HepG2 (cell line): Measurements from ENCODE around the gene XRCC1. TPM values are rescaled to one million over a fixed set of nuclear protein-coding genes. Genes with fewer than 3 reads are reported as not detected.

Source experiments
- AGO1 ChIP-seq: fragments of 200-400 bp; formaldehyde crosslinking; IDR thresholded peaks from 2 replicates; pipeline ENCODE4 v1.6.1; 2017; ENCODE audit warnings: mild to moderate bottlenecking, low read depth, low read length, moderate library complexity; ENCODE audit not compliant: poor library complexity, severe bottlenecking
- ATF5 ChIP-seq: sonication (generic); formaldehyde crosslinking; IDR thresholded peaks from 2 replicates; pipeline ENCODE4 v1.4.0; 2020; ENCODE audit warnings: mild to moderate bottlenecking, low read depth, missing genetic modification reagents
- HMGXB4 ChIP-seq, 2 experiments: sonication (generic) in 1 of 2; formaldehyde crosslinking in 1 of 2; IDR thresholded peaks; 2 replicates each; pipeline versions ENCODE4 v1.4.0 to v1.6.1; 2018 to 2020; ENCODE audit warnings: missing genetic modification reagents in 2 of 2, borderline replicate concordance in 1 of 2, low read depth in 1 of 2, mild to moderate bottlenecking in 1 of 2, missing biosample characterization in 1 of 2
- MED1 ChIP-seq: sonication (generic); formaldehyde crosslinking; IDR thresholded peaks from 2 replicates; pipeline ENCODE4 v1.4.0; 2020; ENCODE audit warnings: missing genetic modification reagents
- MLX ChIP-seq: IDR thresholded peaks from 2 replicates; pipeline ENCODE4 v1.6.1; 2016
- NFKBIZ ChIP-seq: IDR thresholded peaks from 2 replicates; pipeline ENCODE4 v1.6.1; 2018; ENCODE audit warnings: missing genetic modification reagents, missing compliant biosample characterization
- RXRB ChIP-seq: IDR thresholded peaks from 2 replicates; pipeline ENCODE4 v1.6.1; 2016; ENCODE audit warnings: borderline replicate concordance, missing genetic modification reagents, missing compliant biosample characterization
- SPEN ChIP-seq: sonication (generic); formaldehyde crosslinking; IDR thresholded peaks from 2 replicates; pipeline ENCODE4 v1.5.1; 2020; ENCODE audit warnings: low read depth, mild to moderate bottlenecking, missing genetic modification reagents
- SSRP1 ChIP-seq: IDR thresholded peaks from 2 replicates; pipeline ENCODE4 v1.6.1; 2016; ENCODE audit warnings: control low read depth
- TBX2 ChIP-seq: sonication (generic); formaldehyde crosslinking; IDR thresholded peaks from 2 replicates; pipeline ENCODE4 v1.5.0; 2020; ENCODE audit warnings: missing genetic modification reagents, mild to moderate bottlenecking, borderline replicate concordance
- TFAP4 ChIP-seq: sonication (generic); IDR thresholded peaks from 2 replicates; pipeline ENCODE4 v1.6.1; 2016; ENCODE audit warnings: low read depth, borderline replicate concordance
- ZBTB10 ChIP-seq: sonication (generic); formaldehyde crosslinking; IDR thresholded peaks from 2 replicates; pipeline ENCODE4 v1.4.0; 2020; ENCODE audit warnings: missing genetic modification reagents, borderline replicate concordance
- ZNF296 ChIP-seq: sonication (generic); formaldehyde crosslinking; conservative IDR thresholded peaks from 2 replicates; pipeline ENCODE4 v1.5.0; 2020; ENCODE audit warnings: mild to moderate bottlenecking, missing genetic modification reagents
- ZNF33A ChIP-seq: sonication (generic); formaldehyde crosslinking; IDR thresholded peaks from 2 replicates; pipeline ENCODE4 v1.5.1; 2020; ENCODE audit warnings: missing genetic modification reagents, mild to moderate bottlenecking, moderate library complexity, borderline replicate concordance
- ZNF580 ChIP-seq: IDR thresholded peaks from 2 replicates; pipeline ENCODE4 v1.6.1; 2016; ENCODE audit warnings: low read depth, borderline replicate concordance
- ZNF644 ChIP-seq: IDR thresholded peaks from 2 replicates; pipeline ENCODE4 v1.6.1; 2016; ENCODE audit warnings: low read depth
- ZNF660 ChIP-seq: sonication (generic); formaldehyde crosslinking; IDR thresholded peaks from 2 replicates; pipeline ENCODE4 v1.5.1; 2020; ENCODE audit warnings: mild to moderate bottlenecking, low read depth, missing genetic modification reagents, borderline replicate concordance
- ZNF687 ChIP-seq: sonication (generic); formaldehyde crosslinking; IDR thresholded peaks from 2 replicates; pipeline ENCODE4 v1.5.1; 2020; ENCODE audit warnings: mild to moderate bottlenecking, missing genetic modification reagents, moderate library complexity
- polyA plus RNA-seq, 8 experiments: library from polyadenylated mRNA; depleted of rRNA in 3 of 8; stranded (reverse) in 7 of 8; unstranded in 1 of 8; fragments of >200 nt; fragmentation: Illumina TruSeq in 4 of 8; extraction: Trizol in 4 of 8; gene quantifications; 2 replicates each; pipeline versions ENCODE4 v1.2.1 to v1.2.3, GENCODE V29; 2011 to 2016; ENCODE audit warnings: low read depth in 4 of 8, missing spikeins in 1 of 8, mixed read lengths in 1 of 8; ENCODE audit not compliant: insufficient read depth in 1 of 8
- total RNA-seq, 5 experiments: library from RNA; depleted of rRNA; stranded (reverse); fragments of >200 nt; fragmentation: Illumina TruSeq; extraction: Trizol; gene quantifications; 2 replicates each; pipeline ENCODE4 v1.2.3, GENCODE V29; 2016; ENCODE audit warnings: low read depth in 1 of 5

XRCC1 gene
- total and polyA plus RNA-seq, 2 of the 13 experiments (the other 11 are each of a cell fraction or from before 2014, with no cell fraction given) = 24.7 to 26.3 TPM

- TF ChIP-seq ATF5 (CRISPR knock-in tag) = no peak
- no peak for TF ChIP-seq ZBTB10 (CRISPR knock-in tag)
- no peak for TF ChIP-seq ZNF296
- 0 out of 2 replicates have a peak, but pooled peaks have one; percentile 44 for TF ChIP-seq MLX (CRISPR knock-in tag)
- TF ChIP-seq HMGXB4 (CRISPR knock-in tag; IDR thresholded peaks at IDR 0.05; ENCODE audit: borderline replicate concordance in 1 of 2, low read depth in 1 of 2) = peak; percentile 28 to 31; a peak in 1 of 4 replicates
- no peak for TF ChIP-seq AGO1
- TF ChIP-seq NFKBIZ = no peak
- peak; percentile 17; the same call in 1 of the 2 replicates for TF ChIP-seq TFAP4
- peak; percentile 99 for TF ChIP-seq ZNF644 (CRISPR knock-in tag)
- peak; percentile 68 for TF ChIP-seq ZNF687 (CRISPR knock-in tag)
- TF ChIP-seq ZNF660 (CRISPR knock-in tag) = no peak
- peak; percentile 38; the same call in 1 of the 2 replicates for TF ChIP-seq ZNF580 (CRISPR knock-in tag)
- TF ChIP-seq RXRB (CRISPR knock-in tag) = peak; percentile 88
- TF ChIP-seq MED1 = peak; percentile 70
- TF ChIP-seq TBX2 (CRISPR knock-in tag) = peak; percentile 60; the same call in 1 of the 2 replicates
- TF ChIP-seq ZNF33A (CRISPR knock-in tag) = no peak
- peak; percentile 64 for TF ChIP-seq SPEN
- no peak for TF ChIP-seq SSRP1 (CRISPR knock-in tag)
Observed at GRCh38 chr19:43499042-43499441, 76.3 kb downstream of the XRCC1 start (continued).
